NB4 (cell line): ENCODE data around the gene ASF1B.

Source experiments
- DNase-seq: peaks from one replicate; pipeline ENCODE4 v3.0.0; 2010; ENCODE audit warnings: low read depth
- H3K4me3 ChIP-seq: one replicate; pipeline ENCODE4 v1.5.1; 2011; ENCODE audit warnings: mild to moderate bottlenecking, low read depth, low read length, moderate library complexity
- CTCF ChIP-seq: IDR thresholded peaks from one replicate; pipeline ENCODE4 v1.5.1; 2012; ENCODE audit warnings: low read depth, low read length
- MAX ChIP-seq: IDR thresholded peaks from 2 replicates; pipeline ENCODE4 v1.6.1; 2011; ENCODE audit warnings: low read depth, low read length
- MYC ChIP-seq: IDR thresholded peaks from 2 replicates; pipeline ENCODE4 v1.6.1; 2011; ENCODE audit warnings: low read depth, low read length
- POLR2A ChIP-seq: IDR thresholded peaks from 2 replicates; pipeline ENCODE4 v1.6.1; 2011; ENCODE audit warnings: mild to moderate bottlenecking; ENCODE audit not compliant: insufficient read length; ENCODE audit errors: extremely low read depth

ASF1B gene

GRCh38 chr19:14135355-14135754, 1.0 kb downstream of the ASF1B start:
- peak overlapping the region; percentile 70 for H3K4me3 ChIP-seq
- DNase-seq: no peak
- no peak for TF ChIP-seq CTCF
- TF ChIP-seq POLR2A: no peak
- TF ChIP-seq MYC: no peak
- no peak for TF ChIP-seq MAX

GRCh38 chr19:14127929-14128509, 8.4 kb downstream of the ASF1B start:
- TF ChIP-seq MYC: no peak
- TF ChIP-seq MAX: no peak
- TF ChIP-seq POLR2A: no peak
- no peak for TF ChIP-seq CTCF
- no peak overlapping the region for H3K4me3 ChIP-seq
- no peak for DNase-seq

GRCh38 chr19:14127176-14127575, 9.2 kb downstream of the ASF1B start:
- no peak for DNase-seq

GRCh38 chr19:14122924-14123323, 13.5 kb downstream of the ASF1B start:
- DNase-seq: no peak

More at GRCh38 chr19:14127176-14127575, 9.2 kb downstream of the ASF1B start:
- TF ChIP-seq CTCF (no peak), POLR2A (no peak), MYC (no peak), MAX (no peak)
- H3K4me3 ChIP-seq: no peak overlapping the region

GRCh38 chr19:14120497-14120780, 15.9 kb downstream of the ASF1B start:
- DNase-seq: no peak

More at GRCh38 chr19:14122924-14123323, 13.5 kb downstream of the ASF1B start:
- no peak for TF ChIP-seq MAX
- no peak overlapping the region for H3K4me3 ChIP-seq

More at GRCh38 chr19:14120497-14120780, 15.9 kb downstream of the ASF1B start:
- no peak overlapping the region for H3K4me3 ChIP-seq
- no peak for TF ChIP-seq MYC
- no peak for TF ChIP-seq MAX
- no peak for TF ChIP-seq POLR2A
- no peak for TF ChIP-seq CTCF
